Skeletal muscle tissue (tissue), 4 donors: ENCODE data around the gene RPTOR. TPM values are rescaled to one million over a fixed set of nuclear protein-coding genes. Genes with fewer than 3 reads are reported as not detected.
"Not testable (repeated sequence)": the region's sequence is repeated elsewhere in the genome, so short reads cannot be mapped to it uniquely, and the experiment has no call there.

Experiments
- H3K27ac ChIP-seq: one replicate; pipeline ENCODE4 v1.7.0; 2013; ENCODE audit warnings: mild to moderate bottlenecking, low read depth, low read length, inconsistent platforms
- H3K27me3 ChIP-seq, 3 donors: one replicate each; pipeline ENCODE4 v1.7.0; 2013; ENCODE audit warnings: low read length in 3 of 3; ENCODE audit not compliant: control insufficient read depth in 3 of 3, insufficient read depth in 3 of 3
- H3K36me3 ChIP-seq, 3 donors: one replicate each; pipeline ENCODE4 v1.7.0; 2013; ENCODE audit warnings: low read length in 3 of 3; ENCODE audit not compliant: control insufficient read depth in 3 of 3, insufficient read depth in 3 of 3
- H3K4me1 ChIP-seq, 3 donors: one replicate each; pipeline ENCODE4 v1.7.0; 2013; ENCODE audit warnings: low read length in 3 of 3, mild to moderate bottlenecking in 3 of 3; ENCODE audit not compliant: control insufficient read depth in 3 of 3, insufficient read depth in 3 of 3
- H3K4me3 ChIP-seq, 3 donors: one replicate each; pipeline ENCODE4 v1.7.0; 2013; ENCODE audit warnings: low read length in 3 of 3
- H3K9ac ChIP-seq, 3 donors: one replicate each; pipeline ENCODE4 v1.7.0; 2013; ENCODE audit warnings: low read length in 3 of 3, mild to moderate bottlenecking in 3 of 3, moderate library complexity in 2 of 3, low read depth in 1 of 3
- H3K9me3 ChIP-seq, 3 donors: one replicate each; pipeline ENCODE4 v1.7.0; 2013; ENCODE audit warnings: low read length in 3 of 3; ENCODE audit not compliant: control insufficient read depth in 3 of 3
- total RNA-seq: library from RNA; depleted of rRNA; stranded (reverse); fragments of >200 nt; gene quantifications from one replicate; pipeline ENCODE4 v1.2.3, GENCODE V29; 2014
- donor health status: Osteomylitis.

RPTOR gene
- total RNA-seq, 1 donor from 2014 or later = 24.5 TPM

DNA sequence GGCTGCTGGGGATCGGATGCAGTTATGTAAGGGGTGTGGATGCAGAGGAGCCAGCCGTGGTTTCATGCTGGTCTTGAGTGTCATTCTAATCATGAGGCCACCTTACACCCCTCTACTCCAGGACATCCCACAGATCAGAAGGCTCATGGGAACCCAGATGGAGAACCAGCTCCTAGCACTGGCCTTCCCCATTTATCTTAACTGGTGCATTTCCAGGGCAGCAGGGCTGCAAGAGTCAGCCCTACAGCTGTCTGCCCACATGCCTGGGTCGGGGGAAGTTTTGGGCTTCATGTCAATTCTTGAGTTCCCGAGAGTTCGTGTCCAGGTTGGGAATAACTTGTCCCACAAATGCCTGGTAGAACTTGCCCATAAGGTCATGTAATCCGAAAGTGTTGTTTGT is 29.1 kb downstream of the RPTOR start:
- Histone ChIP-seq H3K4me1 (peaks cover 0 to 6% (median 2%) of the 10 kb centered on the region in 3 donors), H3K4me3 (no peak overlapping the region), H3K36me3 (no peaks in the 10 kb centered on the region), H3K9ac (no peak overlapping the region), H3K27ac (no peak overlapping the region), H3K27me3 (no peaks in the 10 kb centered on the region), H3K9me3 (no peaks in the 10 kb centered on the region)

DNA sequence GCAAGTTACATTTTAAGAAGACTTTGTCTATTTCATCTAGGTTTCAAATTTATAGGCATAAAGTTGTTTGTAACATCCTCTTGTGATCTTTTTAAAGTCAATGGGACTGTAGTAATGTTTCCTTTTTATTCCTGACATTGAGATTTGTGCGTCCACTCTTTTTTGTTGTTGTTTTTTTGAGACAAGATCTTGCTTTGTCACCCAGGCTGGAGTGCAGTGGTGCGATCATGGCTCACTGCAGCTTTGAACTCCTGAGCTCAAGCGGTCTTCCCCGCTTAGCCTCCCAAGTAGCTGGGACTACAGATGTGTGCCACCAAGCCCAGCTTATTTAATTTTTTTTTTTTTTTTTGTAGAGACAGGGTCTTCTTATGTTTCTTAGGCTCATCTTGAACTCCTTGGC is 29.9 kb downstream of the RPTOR start:
- Histone ChIP-seq H3K27ac (no peak overlapping the region), H3K27me3 (no peaks in the 10 kb centered on the region), H3K9ac (no peak overlapping the region), H3K4me3 (no peak overlapping the region), H3K4me1 (peaks cover 0 to 6% (median 2%) of the 10 kb centered on the region in 3 donors), H3K9me3 (no peaks in the 10 kb centered on the region), H3K36me3 (no peaks in the 10 kb centered on the region)

DNA sequence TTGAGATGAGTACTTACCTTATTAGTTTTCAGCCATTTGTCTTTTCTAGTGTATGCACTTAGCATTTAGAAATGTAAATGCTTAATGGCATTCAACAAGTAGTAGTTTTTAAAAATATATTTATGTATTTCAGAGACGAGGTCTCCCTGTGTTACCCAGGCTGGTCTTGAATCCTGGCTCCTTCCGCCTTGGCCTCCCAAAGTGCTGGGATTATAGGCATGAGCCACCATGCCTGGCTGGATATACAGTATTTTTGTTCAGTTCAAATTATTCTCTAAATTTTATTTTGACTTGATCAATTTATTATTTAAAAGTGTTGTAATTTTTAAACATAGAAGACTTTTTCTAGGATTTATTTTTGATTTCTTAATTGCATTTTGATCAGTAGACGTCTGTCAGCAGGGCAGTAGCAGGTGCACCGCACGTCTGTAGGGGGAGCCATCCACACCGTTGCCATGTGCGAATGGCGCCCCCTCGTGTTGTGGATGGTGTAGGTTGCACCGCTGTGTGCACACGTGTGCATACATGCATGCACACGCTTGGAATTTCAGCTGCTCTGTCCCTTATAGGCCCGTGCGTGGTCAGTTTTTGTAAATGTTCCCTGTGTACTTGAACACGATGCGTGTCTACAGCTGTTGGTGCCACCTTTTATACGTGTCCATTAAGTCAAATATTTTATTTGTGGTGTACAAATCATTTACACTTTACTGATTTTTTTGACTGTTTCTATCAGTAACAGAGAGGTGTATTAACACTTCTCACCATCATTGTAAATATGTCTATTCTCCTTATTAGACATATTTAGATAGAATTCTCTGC is 30.6 kb downstream of the RPTOR start:
- H3K9me3 ChIP-seq = no peaks in the 10 kb centered on the region
- peaks cover 0 to 6% (median 2%) of the 10 kb centered on the region in 3 donors for H3K4me1 ChIP-seq
- no peak overlapping the region for H3K27ac ChIP-seq
- H3K36me3 ChIP-seq = no peaks in the 10 kb centered on the region
- no peak overlapping the region for H3K9ac ChIP-seq
- no peak overlapping the region for H3K4me3 ChIP-seq
- no peaks in the 10 kb centered on the region for H3K27me3 ChIP-seq

DNA sequence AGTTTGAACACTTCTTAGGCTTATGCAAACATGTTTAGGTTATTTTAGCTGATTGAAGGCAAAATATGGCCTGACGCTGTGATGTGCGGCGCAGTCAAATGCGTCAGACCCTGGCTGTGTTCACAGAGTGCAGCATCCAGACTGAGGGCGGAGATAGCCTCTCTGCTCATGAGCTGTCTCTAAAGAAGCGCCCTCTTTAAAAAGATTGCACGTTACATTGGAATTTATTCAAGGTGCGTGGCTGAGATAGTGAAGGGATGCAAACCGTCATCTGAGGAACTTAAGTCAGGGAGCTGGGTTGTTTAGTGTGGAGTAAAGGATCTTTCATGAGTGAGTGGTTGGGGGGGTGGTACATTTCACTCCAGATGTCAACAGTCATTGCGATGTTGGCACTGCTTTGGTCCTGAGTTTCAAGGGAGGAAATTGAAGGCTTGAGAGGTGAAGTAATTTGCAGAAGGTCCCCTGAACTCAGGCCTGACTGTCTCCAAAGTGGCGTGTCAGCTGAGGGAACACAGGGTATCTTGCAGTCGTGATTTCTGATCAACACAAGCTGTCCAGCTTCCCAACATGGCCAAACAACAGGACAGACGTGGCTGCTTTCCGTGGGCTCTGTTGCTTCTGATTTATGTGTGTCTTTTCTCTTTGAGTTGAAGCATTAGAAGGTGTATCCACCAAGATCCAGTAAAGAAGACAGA is 33.4 kb downstream of the RPTOR start:
- H3K27me3 ChIP-seq = no peaks in the 10 kb centered on the region
- no peak overlapping the region for H3K9ac ChIP-seq
- no peak overlapping the region for H3K27ac ChIP-seq
- H3K36me3 ChIP-seq = no peaks in the 10 kb centered on the region
- no peak overlapping the region for H3K4me3 ChIP-seq
- H3K9me3 ChIP-seq = no peaks in the 10 kb centered on the region
- H3K4me1 ChIP-seq = peaks cover 0 to 6% (median 2%) of the 10 kb centered on the region in 3 donors

DNA sequence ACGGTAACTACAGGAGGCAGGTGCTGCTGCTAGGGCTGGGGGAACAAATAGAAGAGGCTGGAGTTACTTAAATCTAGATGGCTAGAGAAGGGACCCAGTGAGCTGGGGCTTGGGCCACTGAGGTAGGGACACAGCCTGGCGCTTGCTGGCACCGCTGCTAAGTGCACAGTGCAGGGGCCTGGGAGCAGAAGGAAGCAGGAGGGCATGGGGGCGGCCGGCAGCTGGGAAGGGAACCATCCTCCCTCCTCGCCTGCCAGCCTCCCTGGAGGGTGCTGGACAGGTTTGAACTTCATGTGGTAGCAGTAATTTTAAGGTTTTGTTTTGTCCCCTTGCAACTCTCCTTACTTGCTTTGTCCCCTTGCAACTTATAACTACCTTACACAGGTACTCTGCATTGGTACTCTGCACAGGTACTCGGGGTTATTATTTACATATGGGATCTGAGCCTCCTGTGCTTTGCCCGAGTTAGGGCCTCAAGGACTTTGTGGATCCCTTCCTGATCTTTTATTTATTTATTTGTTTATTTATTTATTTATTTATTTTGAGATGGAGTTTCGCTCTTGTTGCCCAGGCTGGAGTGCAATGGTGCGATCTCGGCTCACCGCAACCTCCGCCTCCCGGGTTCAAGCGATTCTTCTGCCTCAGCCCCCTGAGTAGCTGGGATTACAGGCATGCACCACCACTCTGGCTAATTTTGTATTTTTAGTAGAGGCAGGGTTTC is 34.2 kb downstream of the RPTOR start:
- H3K27ac ChIP-seq, H3K4me1 ChIP-seq, H3K9ac ChIP-seq, H3K36me3 ChIP-seq, H3K4me3 ChIP-seq, H3K27me3 ChIP-seq, H3K9me3 ChIP-seq: not testable (repeated sequence)

DNA sequence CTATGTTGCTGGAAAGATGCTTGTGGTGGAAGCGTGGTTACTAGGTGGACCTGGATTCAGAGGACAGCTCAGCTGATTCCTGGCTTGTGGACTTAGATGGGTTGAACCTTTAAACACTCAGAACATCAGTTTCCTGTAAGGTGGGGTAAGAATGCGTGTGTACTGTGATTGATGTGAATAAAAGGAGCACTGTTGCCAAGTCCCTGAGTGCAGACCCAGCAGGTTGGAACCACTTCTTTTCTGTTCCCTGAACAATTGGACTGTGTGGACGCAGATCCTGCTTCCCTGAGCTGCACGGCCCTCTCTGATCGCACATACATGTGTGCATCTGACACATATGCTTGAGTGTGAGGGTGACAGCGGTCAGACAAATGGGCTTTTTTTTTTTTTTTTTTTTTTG is 37.5 kb downstream of the RPTOR start:
- peaks cover 0 to 12% (median 3%) of the 10 kb centered on the region in 3 donors for H3K4me1 ChIP-seq
- no peaks in the 10 kb centered on the region for H3K36me3 ChIP-seq
- no peaks in the 10 kb centered on the region for H3K9me3 ChIP-seq
- no peak overlapping the region for H3K4me3 ChIP-seq
- no peak overlapping the region for H3K9ac ChIP-seq
- no peaks in the 10 kb centered on the region for H3K27me3 ChIP-seq
- no peak overlapping the region for H3K27ac ChIP-seq

DNA sequence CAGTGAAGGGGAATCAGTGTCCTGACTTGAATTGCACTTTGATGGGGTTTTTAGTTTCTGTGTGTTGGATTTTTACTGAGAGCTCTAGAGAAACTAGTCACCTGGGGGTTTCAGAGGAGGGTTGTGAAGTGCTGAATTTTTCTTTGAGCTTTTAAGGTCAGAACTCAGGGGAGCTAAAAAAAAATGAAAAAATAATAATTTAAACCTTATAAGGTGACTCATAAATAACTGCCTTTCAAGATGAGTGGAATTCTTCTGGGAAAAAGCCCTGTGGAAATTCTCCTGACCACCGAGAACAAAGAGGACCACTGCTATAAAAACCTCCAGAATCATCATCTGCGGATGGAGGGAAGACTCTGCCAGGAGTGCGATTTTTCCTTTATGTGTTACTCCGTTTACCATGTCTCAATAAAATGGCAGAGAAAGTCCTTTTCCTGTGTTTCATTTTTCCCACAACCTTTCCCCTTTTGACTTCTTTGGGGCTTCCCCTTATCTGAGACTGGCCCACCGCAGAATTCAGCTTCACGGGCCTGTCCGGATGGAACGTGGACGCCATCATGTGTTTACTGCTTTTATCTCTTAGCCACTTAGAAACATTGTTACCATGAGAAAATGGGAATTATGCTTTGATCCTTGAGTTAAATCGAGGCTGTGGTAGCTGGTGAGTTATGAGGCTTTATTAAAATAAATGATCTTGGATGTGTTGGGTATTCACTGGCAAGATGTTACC is 39.7 kb downstream of the RPTOR start:
- no peak overlapping the region for H3K9ac ChIP-seq
- no peaks in the 10 kb centered on the region for H3K9me3 ChIP-seq
- no peak overlapping the region for H3K4me3 ChIP-seq
- no peak overlapping the region for H3K27ac ChIP-seq
- H3K4me1 ChIP-seq = peaks cover 0 to 9% (median 3%) of the 10 kb centered on the region in 3 donors
- no peaks in the 10 kb centered on the region for H3K36me3 ChIP-seq
- H3K27me3 ChIP-seq = no peaks in the 10 kb centered on the region

DNA sequence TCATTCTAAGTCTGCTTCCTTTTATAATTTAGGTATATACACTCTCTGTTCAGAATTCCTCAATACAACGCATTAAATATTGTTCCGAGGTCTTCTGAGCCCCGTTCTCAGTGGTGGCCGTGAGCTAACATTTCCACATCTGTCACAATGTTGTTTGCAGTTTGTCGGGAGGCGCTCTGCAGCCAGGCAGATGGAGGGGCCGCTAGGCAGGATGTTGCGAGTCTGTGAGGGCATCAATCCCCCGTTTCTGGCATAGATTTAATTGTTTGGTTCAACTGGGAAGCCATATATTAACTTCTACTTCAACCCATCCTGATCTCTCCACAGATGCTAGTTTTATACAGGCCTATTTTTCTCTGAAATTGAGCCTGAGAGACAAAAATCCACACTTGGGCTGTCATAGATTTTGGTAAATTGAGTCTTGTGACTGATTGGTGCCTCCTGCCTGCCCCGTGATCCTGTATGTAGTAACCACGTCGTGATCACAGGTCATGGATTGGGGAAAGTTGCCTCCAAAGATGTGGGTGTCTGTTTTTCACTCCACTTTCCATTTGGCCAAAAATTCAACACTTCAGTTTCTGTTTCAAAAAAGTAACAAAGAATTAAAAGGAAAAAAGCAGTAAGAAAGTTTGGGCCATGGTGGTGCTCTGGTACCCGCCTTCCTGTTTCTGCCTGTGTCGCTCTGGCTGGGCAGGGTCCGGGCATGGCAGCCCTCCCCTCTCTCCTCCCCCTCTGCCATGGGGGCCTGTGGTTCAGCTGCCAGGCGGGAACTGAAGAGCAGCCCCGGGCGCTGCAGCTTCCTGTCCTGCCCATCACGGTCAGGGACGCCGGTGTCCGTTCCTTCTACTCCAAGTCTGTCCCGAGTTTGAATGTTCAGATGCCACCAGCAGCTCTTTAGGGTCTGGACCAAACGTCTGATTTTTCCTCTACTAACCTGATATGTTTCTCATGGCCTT is 41.5 kb downstream of the RPTOR start:
- Histone ChIP-seq H3K9me3 (no peaks in the 10 kb centered on the region), H3K4me3 (peak overlapping the region in 2 of 3 donors; percentile 41 to 58), H3K4me1 (peaks cover 0 to 9% (median 3%) of the 10 kb centered on the region in 3 donors), H3K27me3 (no peaks in the 10 kb centered on the region), H3K36me3 (no peaks in the 10 kb centered on the region), H3K27ac (peak overlapping the region; percentile 69), H3K9ac (peak overlapping the region in 2 of 3 donors; percentile 46 to 55)

DNA sequence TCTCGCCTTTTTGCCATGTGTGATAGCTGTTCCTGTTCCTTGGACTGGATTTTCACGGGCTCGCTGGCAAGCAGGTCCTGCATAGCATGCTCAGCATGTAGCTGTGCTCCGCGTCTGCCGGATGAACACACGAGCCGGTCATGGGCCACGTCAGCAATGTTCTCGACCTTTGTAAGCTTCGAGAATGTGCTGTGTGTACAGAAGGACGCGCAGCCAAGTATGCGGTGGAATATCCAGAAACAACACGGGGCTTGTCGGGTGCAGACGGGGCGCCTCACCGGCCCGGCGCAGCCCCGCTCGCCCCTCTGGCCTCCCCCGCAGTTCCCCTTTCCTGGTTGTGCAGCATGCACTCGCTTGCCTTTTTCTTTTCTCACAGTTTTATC is 42.2 kb downstream of the RPTOR start:
- no peaks in the 10 kb centered on the region for H3K27me3 ChIP-seq
- H3K4me3 ChIP-seq = peak overlapping the region in 2 of 3 donors; percentile 41 to 58
- H3K27ac ChIP-seq = peak overlapping the region; percentile 69
- H3K9me3 ChIP-seq = no peaks in the 10 kb centered on the region
- peak overlapping the region in 2 of 3 donors; percentile 46 to 55 for H3K9ac ChIP-seq
- H3K36me3 ChIP-seq = no peaks in the 10 kb centered on the region
- peaks cover 0 to 9% (median 3%) of the 10 kb centered on the region in 3 donors for H3K4me1 ChIP-seq
